Measurements from ENCODE around the gene WNT9A. TPM values are rescaled to one million over a fixed set of nuclear protein-coding genes. Genes with fewer than 3 reads are reported as not detected.

WNT9A gene
- polyA plus RNA-seq, 1 of the 3 experiments (the other 2 are of a cell fraction): 0.31 TPM

DNA sequence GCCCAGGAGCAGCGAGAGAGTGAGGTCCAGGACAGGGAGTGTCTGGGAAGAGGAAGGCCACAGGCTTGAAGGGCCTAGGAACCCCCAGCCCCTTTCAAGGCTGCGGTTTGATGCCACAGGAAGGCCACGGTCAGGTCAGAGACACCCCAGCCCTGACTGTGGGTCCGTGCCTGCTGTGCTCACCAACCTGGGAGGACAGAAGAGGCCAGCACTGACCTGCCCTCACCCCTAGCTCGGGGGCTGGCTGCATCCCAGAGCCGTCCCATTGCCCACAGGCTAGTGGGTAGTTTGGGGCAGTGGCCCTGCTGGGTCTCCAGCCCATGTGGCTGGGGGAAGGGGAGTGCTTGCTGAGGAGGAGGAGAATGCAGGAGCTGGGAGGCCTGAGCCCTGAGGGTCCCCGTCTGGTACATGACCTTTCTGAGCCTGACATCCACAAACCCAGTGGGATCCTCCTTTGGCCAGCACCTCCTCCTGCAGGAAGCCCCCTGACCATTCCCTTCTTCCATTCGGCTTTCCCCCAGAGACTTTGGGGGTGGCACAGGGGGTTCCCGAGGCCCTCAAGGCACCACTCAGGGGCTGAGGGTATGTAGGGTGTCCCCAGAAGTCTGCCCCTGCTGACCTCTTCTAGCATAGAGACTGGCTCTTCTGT lies 54.3 kb downstream of the WNT9A start (continued):
- TF ChIP-seq REST (IDR thresholded peaks at IDR 0.05; ENCODE audit: low read depth, low read length) (no peak), TCF12 (IDR thresholded peaks at IDR 0.05) (no peak), JUND (IDR thresholded peaks at IDR 0.05) (no peak)
- TF ChIP-seq, protein P1, sequence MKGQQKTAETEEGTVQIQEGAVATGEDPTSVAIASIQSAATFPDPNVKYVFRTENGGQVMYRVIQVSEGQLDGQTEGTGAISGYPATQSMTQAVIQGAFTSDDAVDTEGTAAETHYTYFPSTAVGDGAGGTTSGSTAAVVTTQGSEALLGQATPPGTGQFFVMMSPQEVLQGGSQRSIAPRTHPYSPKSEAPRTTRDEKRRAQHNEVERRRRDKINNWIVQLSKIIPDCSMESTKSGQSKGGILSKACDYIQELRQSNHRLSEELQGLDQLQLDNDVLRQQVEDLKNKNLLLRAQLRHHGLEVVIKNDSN (IDR thresholded peaks at IDR 0.05; ENCODE audit: borderline replicate concordance, low read depth): no peak
- TF ChIP-seq, protein P2, sequence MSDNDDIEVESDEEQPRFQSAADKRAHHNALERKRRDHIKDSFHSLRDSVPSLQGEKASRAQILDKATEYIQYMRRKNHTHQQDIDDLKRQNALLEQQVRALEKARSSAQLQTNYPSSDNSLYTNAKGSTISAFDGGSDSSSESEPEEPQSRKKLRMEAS (IDR thresholded peaks at IDR 0.05; ENCODE audit: low read depth): no peak

DNA sequence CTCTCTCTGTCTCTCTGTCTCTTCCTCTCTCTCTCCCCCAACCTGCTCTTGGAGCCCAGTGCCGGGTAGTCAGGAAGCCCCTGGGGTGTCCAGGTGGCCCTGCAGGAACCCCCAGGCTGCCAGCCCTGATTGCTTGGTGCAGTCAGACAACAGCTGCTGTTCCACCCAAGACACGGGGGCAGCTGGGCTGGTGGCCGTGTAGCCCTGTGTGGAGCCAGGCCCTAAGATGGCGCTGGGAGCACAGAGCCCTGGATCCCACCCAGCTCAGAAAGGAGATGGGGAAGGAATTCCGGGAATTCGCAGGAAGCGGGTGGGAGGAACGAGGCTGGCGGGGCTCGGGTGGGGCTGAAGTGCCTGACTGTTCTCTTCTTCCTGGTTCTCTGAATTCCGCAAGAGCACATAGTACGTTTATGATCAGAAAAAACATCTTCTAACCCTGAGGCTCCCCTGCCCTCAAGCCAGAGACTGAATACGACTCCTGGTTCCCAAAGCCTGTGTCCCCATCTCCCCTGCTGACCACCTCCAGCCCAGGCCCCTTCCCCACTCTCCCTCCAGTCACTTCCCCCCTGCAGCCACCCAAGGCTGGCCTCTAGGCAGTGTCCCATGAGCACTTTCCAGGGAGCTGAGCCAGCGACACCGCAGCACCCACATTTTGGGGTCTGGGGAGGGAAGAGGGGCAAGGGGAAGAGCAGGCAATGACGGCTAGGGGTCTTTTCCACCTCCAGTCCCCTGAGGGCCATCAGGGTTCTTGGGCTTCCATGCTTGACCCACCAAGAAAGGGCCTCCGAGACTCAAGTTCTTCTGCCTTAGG lies 55.0 kb downstream of the WNT9A start:
- Histone ChIP-seq H3K4me3 (ENCODE audit: low read depth in 2 of 2, low read length in 1 of 2) (no peak overlapping the region), H3K27ac (ENCODE audit: low read depth in 2 of 2, low read length in 1 of 2) (no peak overlapping the region), H3K4me2 (no peak overlapping the region), H2AFZ (ENCODE audit: low read depth) (no peak overlapping the region), H4K20me1 (ENCODE audit: insufficient read depth) (no peaks in the 10 kb centered on the region), H3K4me1 (ENCODE audit: control insufficient read depth in 1 of 2, insufficient read depth in 2 of 2, low read depth in 1 of 2, low read length in 1 of 2) (no peaks in the 10 kb centered on the region), H3K9me3 (no peaks in the 10 kb centered on the region), H3K9ac (no peak overlapping the region), H3K79me2 (ENCODE audit: insufficient read depth) (no peaks in the 10 kb centered on the region), H3K9me2 (no peaks in the 10 kb centered on the region), H3K27me3 (ENCODE audit: insufficient read depth) (no peaks in the 10 kb centered on the region), H3F3A (replicated peaks; ENCODE audit: insufficient read depth) (no peaks in the 10 kb centered on the region), H3K36me3 (replicated peaks in 1 of 2; ENCODE audit: control insufficient read depth in 1 of 2, insufficient read depth in 2 of 2, low read length in 1 of 2) (no peaks in the 10 kb centered on the region)
- 58% methylated on average over 13 of the region's 17 CpGs for WGBS (ENCODE audit: low lambda C conversion rate)
- DNase-seq: no peak
- ChIA-PET POLR2A (no interaction called here), CTCF (interaction anchor here (0.9 kb wide), 1 partner anchor 1284 kb away, joined by 3 read pairs; no protein-coding TSS in a partner anchor)
- no peak for TF ChIP-seq NRF1 (IDR thresholded peaks at IDR 0.05; ENCODE audit: low read depth, low read length)
- TF ChIP-seq, protein P3, sequence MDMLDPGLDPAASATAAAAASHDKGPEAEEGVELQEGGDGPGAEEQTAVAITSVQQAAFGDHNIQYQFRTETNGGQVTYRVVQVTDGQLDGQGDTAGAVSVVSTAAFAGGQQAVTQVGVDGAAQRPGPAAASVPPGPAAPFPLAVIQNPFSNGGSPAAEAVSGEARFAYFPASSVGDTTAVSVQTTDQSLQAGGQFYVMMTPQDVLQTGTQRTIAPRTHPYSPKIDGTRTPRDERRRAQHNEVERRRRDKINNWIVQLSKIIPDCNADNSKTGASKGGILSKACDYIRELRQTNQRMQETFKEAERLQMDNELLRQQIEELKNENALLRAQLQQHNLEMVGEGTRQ (IDR thresholded peaks at IDR 0.05; ENCODE audit: borderline replicate concordance, low read depth, low read length): no peak
- TF ChIP-seq GATA2 (CRISPR knock-in tag; IDR thresholded peaks at IDR 0.05): no peak
- TF ChIP-seq RCOR1 (IDR thresholded peaks at IDR 0.05; ENCODE audit: low read length): no peak
- no peak for TF ChIP-seq MEF2A (IDR thresholded peaks at IDR 0.05; ENCODE audit: borderline replicate concordance, low read depth)
- TF ChIP-seq GABPA (IDR thresholded peaks at IDR 0.05; ENCODE audit: low read depth): no peak
- no peak for TF ChIP-seq TAF1 (IDR thresholded peaks at IDR 0.05; ENCODE audit: borderline replicate concordance, low read depth, low read length)
- TF ChIP-seq ELF1 (IDR thresholded peaks at IDR 0.05): no peak
- TF ChIP-seq, protein P2 (IDR thresholded peaks at IDR 0.05; ENCODE audit: low read depth): no peak

Data from SK-N-SH (cell line).